Duodenal mucosa (tissue), 2 donors: ENCODE results near the gene RPL22.

Source experiments
- H3K27ac ChIP-seq: one replicate; pipeline ENCODE4 v1.7.0; 2013; ENCODE audit warnings: low read depth, low read length
- H3K27me3 ChIP-seq, 2 donors: one replicate each; pipeline ENCODE4 v1.7.0; 2013; ENCODE audit warnings: low read length in 2 of 2, control low read depth in 1 of 2; ENCODE audit not compliant: insufficient read depth in 2 of 2, control insufficient read depth in 1 of 2
- H3K36me3 ChIP-seq, 2 donors: one replicate each; pipeline ENCODE4 v1.7.0; 2013; ENCODE audit warnings: low read length in 2 of 2, control low read depth in 1 of 2; ENCODE audit not compliant: insufficient read depth in 2 of 2, control insufficient read depth in 1 of 2
- H3K4me1 ChIP-seq, 2 donors: one replicate each; pipeline ENCODE4 v1.7.0; 2013; ENCODE audit warnings: low read length in 2 of 2, control low read depth in 1 of 2; ENCODE audit not compliant: insufficient read depth in 2 of 2, control insufficient read depth in 1 of 2
- H3K4me3 ChIP-seq, 2 donors: one replicate each; pipeline ENCODE4 v1.7.0; 2013; ENCODE audit warnings: low read length in 2 of 2, low read depth in 1 of 2
- H3K9ac ChIP-seq, 2 donors: one replicate each; pipeline ENCODE4 v1.7.0; 2013; ENCODE audit warnings: low read length in 2 of 2, low read depth in 1 of 2
- H3K9me3 ChIP-seq, 2 donors: one replicate each; pipeline ENCODE4 v1.7.0; 2013; ENCODE audit warnings: low read length in 2 of 2, control low read depth in 1 of 2; ENCODE audit not compliant: control insufficient read depth in 1 of 2

Gene RPL22

DNA sequence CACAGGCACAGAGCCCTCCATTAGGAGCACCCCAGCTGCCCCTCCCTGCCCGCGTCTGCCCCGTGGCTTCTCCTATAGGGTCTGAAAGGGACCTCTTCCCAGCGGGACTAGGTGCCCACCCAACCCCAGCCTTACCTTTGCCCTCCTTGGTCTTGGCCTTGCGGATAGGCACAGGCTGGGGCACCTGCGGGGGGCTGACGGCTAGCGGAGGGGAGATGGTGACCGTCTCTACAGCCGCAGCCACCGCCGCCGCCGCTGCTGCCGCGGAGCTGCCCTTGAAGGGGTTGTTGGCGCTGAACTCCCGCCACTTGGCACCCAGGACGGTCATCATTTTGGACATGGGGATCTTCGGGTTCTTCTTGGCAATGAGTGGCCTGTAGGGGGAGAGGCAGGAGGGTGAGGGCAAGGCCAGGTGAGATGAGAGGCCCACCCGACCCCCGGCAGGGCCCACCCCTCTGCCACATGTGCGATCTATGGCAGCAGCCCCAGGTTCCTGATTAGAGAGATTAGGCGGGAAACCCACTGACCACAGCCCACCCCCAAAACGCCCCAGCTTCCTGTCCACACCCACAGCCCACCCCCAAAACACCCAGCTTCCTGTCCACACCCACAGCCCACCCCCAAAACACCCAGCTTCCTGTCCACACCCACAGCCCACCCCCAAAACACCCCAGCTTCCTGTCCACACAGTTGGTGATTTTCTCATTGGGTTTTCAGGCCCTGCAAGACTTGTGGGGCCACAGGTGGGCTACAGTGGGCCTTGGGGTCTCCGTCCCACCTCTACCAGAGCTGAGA is 44.7 kb downstream of the RPL22 start:
- Histone ChIP-seq H3K27me3 (peaks cover 0 to 4% of the 10 kb centered on the region in 2 donors), H3K36me3 (no peaks in the 10 kb centered on the region), H3K27ac (no peak overlapping the region), H3K4me1 (no peaks in the 10 kb centered on the region), H3K4me3 (no peak overlapping the region), H3K9me3 (no peaks in the 10 kb centered on the region), H3K9ac (no peak overlapping the region)

DNA sequence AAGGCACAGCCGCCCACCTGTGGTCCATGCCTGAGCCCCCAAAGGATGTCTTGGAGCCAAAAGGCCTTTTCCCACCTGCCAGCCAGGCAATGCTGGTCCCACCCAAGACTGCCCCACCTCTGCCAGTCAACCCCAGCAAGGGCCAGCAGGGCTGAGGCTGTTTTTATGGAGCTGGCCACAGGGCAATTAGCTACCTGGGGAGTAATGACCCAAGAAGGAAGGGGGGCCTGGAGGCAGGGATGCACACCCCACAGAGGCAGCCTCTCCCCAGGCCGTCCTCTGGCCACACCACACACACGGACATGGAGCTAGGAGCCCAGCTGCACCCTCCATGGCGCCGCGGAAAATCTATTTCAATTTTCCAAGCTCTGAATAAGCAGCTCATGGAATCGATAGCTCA is 46.5 kb downstream of the RPL22 start:
- no peaks in the 10 kb centered on the region for H3K36me3 ChIP-seq
- no peaks in the 10 kb centered on the region for H3K9me3 ChIP-seq
- peaks cover 0 to 3% of the 10 kb centered on the region in 2 donors for H3K4me1 ChIP-seq
- H3K9ac ChIP-seq: no peak overlapping the region
- no peak overlapping the region for H3K27ac ChIP-seq
- H3K27me3 ChIP-seq: peaks cover 0 to 9% of the 10 kb centered on the region in 2 donors
- no peak overlapping the region for H3K4me3 ChIP-seq

DNA sequence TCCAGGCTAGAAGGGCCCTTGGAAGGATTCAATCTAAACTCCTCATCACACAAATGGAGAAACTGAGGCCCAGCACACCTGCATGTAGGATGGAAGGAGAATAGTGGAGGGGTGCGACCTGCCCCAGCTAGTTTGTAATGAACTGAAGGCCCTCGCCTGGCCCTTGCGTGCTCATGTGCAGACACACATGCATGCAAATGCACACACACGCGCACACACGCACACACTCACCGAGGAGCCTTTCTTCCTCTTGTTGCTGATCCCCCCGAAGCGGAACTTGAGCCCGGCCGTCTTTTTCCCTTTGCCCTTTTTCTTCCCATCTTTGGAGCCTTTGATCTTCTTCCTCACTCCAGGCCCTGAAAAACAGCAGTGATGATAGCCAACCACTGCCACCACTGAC is 47.2 kb downstream of the RPL22 start:
- Histone ChIP-seq H3K9me3 (no peaks in the 10 kb centered on the region), H3K36me3 (no peaks in the 10 kb centered on the region), H3K4me3 (no peak overlapping the region), H3K9ac (no peak overlapping the region), H3K27ac (no peak overlapping the region), H3K27me3 (peaks cover 0 to 6% of the 10 kb centered on the region in 2 donors), H3K4me1 (peaks cover 0 to 3% of the 10 kb centered on the region in 2 donors)

DNA sequence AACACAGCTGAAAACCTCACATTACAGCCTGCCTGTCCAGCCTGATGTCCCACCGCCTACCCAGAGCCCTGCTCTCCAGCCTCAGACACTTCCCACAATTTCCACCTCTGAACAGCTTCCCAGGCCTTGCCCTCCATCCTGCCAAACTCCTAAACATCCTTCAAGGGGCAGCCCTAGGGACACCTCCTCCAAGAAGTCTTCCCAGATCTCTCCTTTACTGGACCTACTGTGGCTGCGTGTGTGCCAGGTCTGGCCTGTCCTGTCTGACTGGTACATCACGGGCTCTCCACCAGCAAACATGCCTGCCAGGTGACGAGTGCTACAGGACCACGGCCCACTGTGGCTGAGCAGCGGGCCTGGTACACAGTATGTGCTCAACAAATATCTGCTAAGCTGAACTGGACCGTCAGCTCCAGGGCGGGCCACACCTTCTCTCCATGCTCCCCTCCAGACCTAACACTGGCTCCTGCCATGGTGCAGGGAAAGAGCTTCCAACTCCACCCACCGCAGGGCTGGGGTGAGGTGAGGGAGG is 48.0 kb downstream of the RPL22 start:
- Histone ChIP-seq H3K36me3 (no peaks in the 10 kb centered on the region), H3K4me1 (peaks cover 0 to 3% of the 10 kb centered on the region in 2 donors)

DNA sequence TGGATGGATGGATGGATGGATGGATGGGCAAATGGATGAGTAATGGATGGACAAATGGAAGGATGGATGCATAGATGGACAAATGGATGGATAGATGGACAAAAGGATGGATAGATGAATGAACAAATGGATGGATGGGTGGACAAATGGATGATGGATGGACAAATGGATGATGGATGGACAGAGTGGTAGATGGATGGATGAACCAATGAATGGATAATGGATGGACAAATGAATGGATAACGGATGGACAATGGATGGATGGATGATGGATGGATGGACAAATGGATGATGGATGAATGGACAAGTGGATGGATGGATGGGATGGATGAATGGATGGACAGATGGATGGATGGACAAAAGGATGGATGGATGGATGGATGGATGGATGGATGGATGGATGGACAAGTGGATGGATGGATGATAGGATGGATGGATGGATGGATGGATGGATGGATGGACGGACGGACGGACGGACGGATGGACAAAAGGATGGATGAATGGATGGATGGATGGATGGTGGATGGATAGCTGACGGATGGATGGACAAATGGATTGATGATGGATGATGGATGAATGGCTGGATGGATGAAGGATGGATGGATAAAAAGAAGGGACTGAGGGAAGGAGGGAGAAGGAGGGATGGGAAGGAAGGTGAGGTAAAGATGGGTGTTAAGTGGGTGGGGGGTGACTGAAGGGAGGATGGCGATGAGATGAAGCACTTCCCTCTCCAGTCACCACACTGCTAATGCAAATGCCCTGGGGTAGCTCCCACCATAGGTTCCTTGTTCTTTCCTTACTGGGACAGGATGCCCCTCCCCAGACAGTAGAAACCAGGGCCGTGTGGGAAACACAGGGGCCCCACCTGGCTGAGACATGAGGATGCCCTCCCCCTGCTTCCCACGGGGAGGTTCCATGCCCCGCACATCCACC is 49.1 kb downstream of the RPL22 start:
- Histone ChIP-seq H3K36me3 (no peaks in the 10 kb centered on the region), H3K9ac (no peak overlapping the region), H3K27ac (no peak overlapping the region), H3K27me3 (peaks cover 5 to 7% of the 10 kb centered on the region in 2 donors), H3K4me1 (peaks cover 0 to 3% of the 10 kb centered on the region in 2 donors), H3K9me3 (no peaks in the 10 kb centered on the region), H3K4me3 (no peak overlapping the region)

More for the DNA sequence above, 48.0 kb downstream of the RPL22 start:
- no peak overlapping the region for H3K9ac ChIP-seq
- H3K9me3 ChIP-seq: no peaks in the 10 kb centered on the region
- no peak overlapping the region for H3K4me3 ChIP-seq
- peaks cover 3 to 5% of the 10 kb centered on the region in 2 donors for H3K27me3 ChIP-seq
- H3K27ac ChIP-seq: no peak overlapping the region

DNA sequence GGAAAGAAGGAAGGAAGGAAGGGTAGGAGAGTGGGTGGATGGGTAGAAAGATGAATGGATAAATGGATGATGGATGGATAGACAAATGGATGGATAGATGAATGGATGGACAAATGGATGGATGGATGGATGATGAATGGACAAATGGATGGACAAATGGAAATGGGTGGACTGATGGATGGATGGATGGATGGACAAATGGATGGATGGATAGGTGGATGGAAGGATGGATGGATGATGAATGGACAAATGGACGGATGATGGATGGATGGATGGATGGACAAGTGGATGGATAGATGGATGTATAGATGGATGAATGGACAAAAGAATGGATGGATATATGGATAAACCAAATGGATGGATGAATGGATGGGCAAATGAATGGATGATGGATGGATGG is 49.8 kb downstream of the RPL22 start:
- Histone ChIP-seq H3K9me3 (no peaks in the 10 kb centered on the region), H3K27me3 (peaks cover 5 to 7% of the 10 kb centered on the region in 2 donors), H3K4me1 (peaks cover 0 to 3% of the 10 kb centered on the region in 2 donors), H3K4me3 (no peak overlapping the region), H3K9ac (no peak overlapping the region), H3K36me3 (no peaks in the 10 kb centered on the region), H3K27ac (no peak overlapping the region)

DNA sequence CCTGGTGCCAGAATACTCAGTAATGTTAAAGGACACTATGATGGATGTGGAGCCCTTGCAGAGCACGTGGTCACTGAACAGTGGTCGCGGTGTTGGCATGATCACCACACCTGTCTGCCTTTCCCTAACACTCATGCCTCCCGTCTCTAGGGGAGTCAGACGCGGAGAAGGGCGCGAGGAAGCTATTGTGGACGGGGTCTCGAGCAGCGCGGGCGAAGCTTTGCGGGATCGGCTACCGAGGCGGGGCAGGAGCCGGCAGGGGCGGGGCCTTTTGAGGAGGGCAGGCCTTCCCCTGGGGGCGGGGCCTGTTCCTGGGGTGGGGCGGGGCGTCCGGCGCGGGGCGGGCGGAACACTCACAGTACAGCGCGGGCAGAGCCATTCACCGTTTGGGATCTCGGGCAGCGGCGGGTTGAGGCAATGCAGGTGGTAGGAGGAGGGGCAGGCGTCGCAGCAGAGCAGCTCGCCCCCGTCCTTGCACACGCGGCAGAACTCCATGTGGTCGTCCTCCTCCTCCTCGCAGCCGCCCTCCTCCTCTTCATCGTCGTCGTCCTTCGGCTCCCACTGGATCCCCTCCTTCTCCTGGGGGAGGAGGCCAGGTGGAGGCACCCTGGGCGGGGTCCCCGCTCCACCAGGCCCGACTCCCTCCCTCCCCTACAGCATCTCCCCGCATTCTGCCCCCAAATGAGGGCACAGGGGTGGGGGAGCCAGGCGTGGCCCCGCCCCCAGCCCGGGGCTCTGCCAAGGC is 50.7 kb downstream of the RPL22 start:
- H3K9ac ChIP-seq: no peak overlapping the region
- peaks cover 0 to 3% of the 10 kb centered on the region in 2 donors for H3K4me1 ChIP-seq
- no peak overlapping the region for H3K27ac ChIP-seq
- H3K36me3 ChIP-seq: no peaks in the 10 kb centered on the region
- no peak overlapping the region for H3K4me3 ChIP-seq
- H3K9me3 ChIP-seq: no peaks in the 10 kb centered on the region
- peaks cover 5 to 7% of the 10 kb centered on the region in 2 donors for H3K27me3 ChIP-seq

DNA sequence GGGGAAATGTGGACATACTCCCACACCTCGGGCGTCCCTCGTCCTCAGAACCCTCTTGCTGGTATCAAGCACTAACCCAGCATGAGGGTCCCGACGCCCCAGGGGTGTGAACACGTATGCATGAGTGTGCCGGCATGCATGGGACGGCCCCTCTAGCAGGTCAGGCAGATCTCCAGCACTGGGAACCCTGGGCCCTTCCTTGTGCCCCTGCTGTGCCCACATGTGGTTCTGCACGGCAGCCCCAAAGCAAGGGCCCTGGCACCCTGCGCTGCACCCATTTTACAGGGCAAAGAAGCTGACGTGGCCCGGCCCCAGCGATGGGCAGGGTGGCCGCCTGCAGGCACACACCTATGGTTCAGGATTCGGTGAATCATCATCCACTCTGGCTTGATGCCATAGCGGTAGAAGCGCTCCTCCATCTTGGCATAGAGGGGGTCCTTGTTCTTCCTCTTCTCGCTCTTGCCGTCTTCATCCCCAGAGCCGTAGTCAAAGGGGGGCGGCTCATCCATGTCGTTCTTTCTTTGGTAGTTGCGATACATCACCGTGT is 53.5 kb downstream of the RPL22 start:
- H3K27me3 ChIP-seq: peaks cover 5 to 7% of the 10 kb centered on the region in 2 donors
- H3K4me1 ChIP-seq: peaks cover 0 to 3% of the 10 kb centered on the region in 2 donors
- no peak overlapping the region for H3K4me3 ChIP-seq
- H3K9ac ChIP-seq: no peak overlapping the region
- no peaks in the 10 kb centered on the region for H3K9me3 ChIP-seq
- H3K27ac ChIP-seq: no peak overlapping the region
- no peaks in the 10 kb centered on the region for H3K36me3 ChIP-seq

DNA sequence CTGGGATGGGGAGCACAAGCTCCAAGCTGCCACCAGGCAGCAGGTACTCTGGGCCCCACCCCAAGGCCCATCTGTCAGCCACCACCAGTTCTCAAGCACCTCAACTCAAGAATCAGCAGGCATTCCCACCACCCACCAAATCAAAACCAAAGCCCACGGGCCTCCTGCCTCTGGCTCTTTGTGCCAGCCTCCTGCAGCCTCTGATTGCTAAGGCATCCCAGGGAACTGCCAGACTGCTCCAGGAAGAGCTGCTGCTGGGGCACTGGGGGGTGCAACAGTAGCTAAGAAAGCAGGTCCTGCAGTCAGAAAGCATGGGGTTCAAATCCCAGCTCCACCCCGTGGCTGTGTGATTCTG is 54.0 kb downstream of the RPL22 start:
- no peak overlapping the region for H3K27ac ChIP-seq
- H3K27me3 ChIP-seq: peaks cover 5 to 7% of the 10 kb centered on the region in 2 donors
- H3K36me3 ChIP-seq: no peaks in the 10 kb centered on the region

More for the DNA sequence above, 54.0 kb downstream of the RPL22 start:
- Histone ChIP-seq H3K9me3 (no peaks in the 10 kb centered on the region), H3K9ac (no peak overlapping the region), H3K4me1 (peaks cover 0 to 3% of the 10 kb centered on the region in 2 donors), H3K4me3 (no peak overlapping the region)
